GM19468 (cell line): ENCODE measurements around the gene RABL6.
"Not testable (repeated sequence)": the region's sequence is repeated elsewhere in the genome, so short reads cannot be mapped to it uniquely, and the experiment has no call there.

Experiments used
- ATAC-seq: cut with Tn5 transposase; IDR thresholded peaks from one replicate; pipeline ENCODE4 v1.9.1; 2021; ENCODE audit warnings: mild to moderate bottlenecking, moderate library complexity, moderate number of reproducible peaks; ENCODE audit not compliant: unreplicated experiment; ENCODE audit errors: extremely low read depth

Gene RABL6

GRCh38 chr9:136866898-136867421, 59.2 kb downstream of the RABL6 start:
- ATAC-seq: not testable (repeated sequence)

- no peak for ATAC-seq
Observed at GRCh38 chr9:136867480-136867879, 59.7 kb downstream of the RABL6 start.

GRCh38 chr9:136867917-136868316, 60.2 kb downstream of the RABL6 start:
- ATAC-seq: no peak

- no peak for ATAC-seq
Observed at GRCh38 chr9:136868644-136869043, 60.9 kb downstream of the RABL6 start.

- ATAC-seq: not testable (repeated sequence)
Observed at GRCh38 chr9:136869611-136870010, 61.9 kb downstream of the RABL6 start.

- ATAC-seq: no peak
Observed at GRCh38 chr9:136875155-136875554, 67.4 kb downstream of the RABL6 start.

GRCh38 chr9:136876476-136876875, 68.7 kb downstream of the RABL6 start:
- ATAC-seq: no peak

- ATAC-seq: no peak
Observed at GRCh38 chr9:136880651-136881050, 72.9 kb downstream of the RABL6 start.

GRCh38 chr9:136881691-136882108, 74.0 kb downstream of the RABL6 start:
- no peak for ATAC-seq

GRCh38 chr9:136882109-136882946, 74.6 kb downstream of the RABL6 start:
- ATAC-seq: no peak

GRCh38 chr9:136882947-136883283, 75.2 kb downstream of the RABL6 start:
- ATAC-seq: not testable (repeated sequence)

- not testable (repeated sequence) for ATAC-seq
Observed at GRCh38 chr9:136883670-136884069, 75.9 kb downstream of the RABL6 start.

- ATAC-seq: peak; percentile 73
Observed at GRCh38 chr9:136885950-136886578, 78.3 kb downstream of the RABL6 start, which contains the start of gene TRAF2. TSS of gene TRAF2 (plus strand) at chr9:136886516. CDS start at chr9:136898741, 12,225 bp downstream.

- ATAC-seq: peak; percentile 3
Observed at GRCh38 chr9:136886610-136887597, 79.2 kb downstream of the RABL6 start.

GRCh38 chr9:136888454-136888853, 80.7 kb downstream of the RABL6 start:
- no peak for ATAC-seq

- no peak for ATAC-seq
Observed at GRCh38 chr9:136889858-136890257, 82.1 kb downstream of the RABL6 start.

GRCh38 chr9:136890661-136891060, 82.9 kb downstream of the RABL6 start:
- no peak for ATAC-seq
